H1 (cell line): ENCODE measurements around the gene FMNL2. TPM values are rescaled to one million over a fixed set of nuclear protein-coding genes. Genes with fewer than 3 reads are reported as not detected.

Experiments
- CTCF ChIA-PET: fragments of 300-600 bp; sonication (Branson Sonifier 250); formaldehyde crosslinking; loops from one replicate; lab custom pipeline; 2021; ENCODE audit not compliant: partially characterized antibody; lab: Charles Lee
- POLR2A ChIA-PET: fragments of 300-600 bp; sonication (Branson Sonifier 250); formaldehyde crosslinking; loops from one replicate; lab custom pipeline; 2021; ENCODE audit warnings: inconsistent platforms; ENCODE audit not compliant: partially characterized antibody; lab: Charles Lee
- DNase-seq, 2 experiments: peaks; one replicate each; pipeline versions ENCODE4 v3.0.0 to v3.0.0-alpha.2; 2010 to 2022; ENCODE audit warnings: low spot score in 2 of 2, low read depth in 1 of 2, mixed read lengths in 1 of 2
- FAIRE-seq: peaks from 2 replicates; lab custom pipeline; 2011; peaks lifted over from hg19 to GRCh38; lab: Jason Lieb, UNC
- H2AFZ ChIP-seq: 2 replicates; pipeline ENCODE4 v1.8.1; 2012; ENCODE audit warnings: low read length, inconsistent platforms
- H2AK5ac ChIP-seq: 2 replicates; pipeline ENCODE4 v1.6.1; 2013; ENCODE audit warnings: low read depth, low read length
- H2BK120ac ChIP-seq: replicated peaks from 2 replicates; pipeline ENCODE3; 2013; ENCODE audit warnings: low read depth, low read length, inconsistent platforms
- H2BK12ac ChIP-seq: 2 replicates; pipeline ENCODE4 v1.6.1; 2013; ENCODE audit warnings: low read depth, low read length
- H2BK15ac ChIP-seq: 2 replicates; pipeline ENCODE4 v1.6.1; 2013; ENCODE audit warnings: low read length
- H2BK20ac ChIP-seq: 2 replicates; pipeline ENCODE4 v1.6.1; 2013; ENCODE audit warnings: low read length
- H2BK5ac ChIP-seq: 2 replicates; pipeline ENCODE4 v1.6.1; 2013; ENCODE audit warnings: low read depth, low read length
- H3K14ac ChIP-seq: 2 replicates; pipeline ENCODE4 v1.6.1; 2013; ENCODE audit warnings: inconsistent platforms; ENCODE audit not compliant: insufficient read length
- H3K18ac ChIP-seq: 2 replicates; pipeline ENCODE4 v1.6.1; 2013; ENCODE audit warnings: low read length; ENCODE audit errors: extremely low read depth
- H3K23ac ChIP-seq: 2 replicates; pipeline ENCODE4 v1.6.1; 2013; ENCODE audit warnings: inconsistent platforms; ENCODE audit not compliant: insufficient read length
- H3K23me2 ChIP-seq: 2 replicates; pipeline ENCODE4 v1.6.1; 2013; ENCODE audit warnings: low read depth, low read length
- H3K27ac ChIP-seq: 2 replicates; pipeline ENCODE4 v1.6.1; 2011; ENCODE audit warnings: low read depth, low read length, inconsistent platforms
- H3K27me3 ChIP-seq, 4 experiments: replicated peaks in 1 of 4; 1 replicate in 1 of 4; 2 replicates in 3 of 4; pipeline versions ENCODE4 v1.6.1 to v1.8.1; 2011 to 2013; ENCODE audit warnings: low read length in 3 of 4, mild to moderate bottlenecking in 3 of 4, inconsistent platforms in 2 of 4, mixed read lengths in 2 of 4, moderate library complexity in 1 of 4; ENCODE audit not compliant: control insufficient read depth in 3 of 4, insufficient read depth in 3 of 4; ENCODE audit errors: extremely low read depth in 1 of 4
- H3K36me3 ChIP-seq, 4 experiments: 2 replicates each; pipeline versions ENCODE4 v1.6.1 to v1.8.1; 2011 to 2013; ENCODE audit warnings: mild to moderate bottlenecking in 4 of 4, low read length in 3 of 4, moderate library complexity in 2 of 4, control low read depth in 1 of 4, inconsistent platforms in 1 of 4; ENCODE audit not compliant: insufficient read depth in 4 of 4, control insufficient read depth in 2 of 4
- H3K4ac ChIP-seq: replicated peaks from 2 replicates; pipeline ENCODE3; 2013; ENCODE audit warnings: low read length, low read depth, mixed read lengths, inconsistent platforms; ENCODE audit not compliant: insufficient read length
- H3K4me1 ChIP-seq, 4 experiments: replicated peaks in 1 of 4; 1 replicate in 1 of 4; 2 replicates in 3 of 4; pipeline versions ENCODE4 v1.6.1 to v1.8.1; 2011 to 2013; ENCODE audit warnings: low read length in 3 of 4, inconsistent platforms in 2 of 4, mixed read lengths in 1 of 4; ENCODE audit not compliant: insufficient read depth in 4 of 4, control insufficient read depth in 3 of 4
- H3K4me2 ChIP-seq, 2 experiments: 2 replicates each; pipeline versions ENCODE4 v1.6.1 to v1.8.1; 2011 to 2013; ENCODE audit warnings: low read depth in 2 of 2, low read length in 2 of 2, control low read depth in 1 of 2, inconsistent platforms in 1 of 2, mild to moderate bottlenecking in 1 of 2; ENCODE audit not compliant: insufficient read depth in 1 of 2
- H3K4me3 ChIP-seq, 4 experiments: fragments of 200-600, 300-600 bp in 1 of 4; sonication (generic), shearing (Covaris generic), sonication (Bioruptor Twin) in 1 of 4; 2 replicates each; pipeline versions ENCODE4 v1.5.1 to v1.8.1; 2011 to 2016; ENCODE audit warnings: low read length in 4 of 4, low read depth in 3 of 4, control low read depth in 2 of 4, inconsistent platforms in 2 of 4, mild to moderate bottlenecking in 2 of 4, mixed read lengths in 1 of 4, moderate library complexity in 1 of 4; ENCODE audit not compliant: insufficient read depth in 2 of 4; ENCODE audit errors: extremely low read depth in 1 of 4
- H3K56ac ChIP-seq: replicated peaks from 2 replicates; pipeline ENCODE3; 2013; ENCODE audit warnings: low read depth, mild to moderate bottlenecking, mixed read lengths, low read length, inconsistent platforms; ENCODE audit not compliant: insufficient read length
- H3K79me1 ChIP-seq: 2 replicates; pipeline ENCODE4 v1.6.1; 2013; ENCODE audit warnings: low read depth, low read length, control low read depth
- H3K79me2 ChIP-seq, 2 experiments: 2 replicates each; pipeline versions ENCODE4 v1.6.1 to v1.8.1; 2012 to 2013; ENCODE audit warnings: low read length in 2 of 2, mild to moderate bottlenecking in 2 of 2, inconsistent platforms in 1 of 2; ENCODE audit not compliant: insufficient read depth in 2 of 2, control insufficient read depth in 1 of 2
- H3K9ac ChIP-seq, 4 experiments: replicated peaks in 1 of 4; 1 replicate in 1 of 4; 2 replicates in 3 of 4; pipeline versions ENCODE4 v1.6.1 to v1.8.1; 2011 to 2013; ENCODE audit warnings: low read depth in 3 of 4, low read length in 3 of 4, control low read depth in 2 of 4, mild to moderate bottlenecking in 2 of 4, moderate library complexity in 2 of 4, inconsistent platforms in 1 of 4; ENCODE audit errors: extremely low read depth in 1 of 4
- H3K9me3 ChIP-seq, 2 experiments: 2 replicates each; pipeline versions ENCODE4 v1.6.1 to v1.8.1; 2012 to 2013; ENCODE audit warnings: mild to moderate bottlenecking in 2 of 2, moderate library complexity in 2 of 2, control low read depth in 1 of 2, inconsistent platforms in 1 of 2, low read depth in 1 of 2, low read length in 1 of 2, mixed read lengths in 1 of 2; ENCODE audit not compliant: insufficient read depth in 2 of 2
- H4K20me1 ChIP-seq, 2 experiments: replicated peaks in 1 of 2; 2 replicates each; pipeline versions ENCODE3 to v1.8.1; 2011 to 2013; ENCODE audit warnings: inconsistent platforms in 2 of 2, low read length in 2 of 2, mild to moderate bottlenecking in 1 of 2; ENCODE audit not compliant: insufficient read depth in 2 of 2, control insufficient read depth in 1 of 2
- H4K5ac ChIP-seq: 2 replicates; pipeline ENCODE4 v1.6.1; 2013; ENCODE audit warnings: low read length, low read depth, mixed read lengths, inconsistent platforms; ENCODE audit not compliant: insufficient read length
- H4K8ac ChIP-seq: 2 replicates; pipeline ENCODE4 v1.8.0; 2013; ENCODE audit warnings: mild to moderate bottlenecking, moderate library complexity, low read length, inconsistent platforms; ENCODE audit not compliant: insufficient read depth; ENCODE audit errors: extremely low read depth
- H4K91ac ChIP-seq: replicated peaks from 2 replicates; pipeline ENCODE3; 2013; ENCODE audit warnings: low read length, mixed read lengths, inconsistent platforms; ENCODE audit not compliant: insufficient read length
- CEBPB ChIP-seq: IDR thresholded peaks from 2 replicates; pipeline ENCODE4 v1.6.1; 2012; ENCODE audit warnings: low read depth, low read length
- CHD2 ChIP-seq: IDR thresholded peaks from 2 replicates; pipeline ENCODE4 v1.6.1; 2012; ENCODE audit warnings: low read length, improper control_type of control experiment
- E2F6 ChIP-seq: IDR thresholded peaks from 2 replicates; pipeline ENCODE4 v1.6.1; 2012; ENCODE audit warnings: inconsistent platforms
- GTF2F1 ChIP-seq: IDR thresholded peaks from 2 replicates; pipeline ENCODE4 v1.6.1; 2012; ENCODE audit warnings: low read depth, low read length, improper control_type of control experiment, borderline replicate concordance
- POLR2A ChIP-seq, 2 experiments: IDR thresholded peaks; 1 replicate in 1 of 2; 2 replicates in 1 of 2; pipeline ENCODE4 v1.6.1; 2011; ENCODE audit warnings: low read depth in 2 of 2, low read length in 2 of 2, mild to moderate bottlenecking in 2 of 2; ENCODE audit errors: control extremely low read depth in 1 of 2
- POU5F1 ChIP-seq: IDR thresholded peaks from 2 replicates; pipeline ENCODE4 v1.6.1; 2011; ENCODE audit warnings: low read depth, mild to moderate bottlenecking, low read length, moderate library complexity
- RNF2 ChIP-seq: fragments of 200-900, 300-1000 bp; sonication (generic); IDR thresholded peaks from 2 replicates; pipeline ENCODE4 v1.7.1; 2016; ENCODE audit warnings: borderline replicate concordance, low read depth, mild to moderate bottlenecking, antibody characterized with exemption, low read length; ENCODE audit not compliant: poor library complexity, severe bottlenecking; ENCODE audit errors: missing control alignments
- SP1 ChIP-seq: IDR thresholded peaks from 2 replicates; pipeline ENCODE4 v1.6.1; 2011; ENCODE audit warnings: low read depth, low read length
- SP2 ChIP-seq: IDR thresholded peaks from 2 replicates; pipeline ENCODE4 v1.6.1; 2012; ENCODE audit warnings: mild to moderate bottlenecking, low read length, inconsistent platforms
- SRF ChIP-seq: IDR thresholded peaks from 2 replicates; pipeline ENCODE4 v1.6.1; 2011; ENCODE audit warnings: mild to moderate bottlenecking, low read depth, low read length, moderate library complexity
- TBP ChIP-seq: IDR thresholded peaks from 2 replicates; pipeline ENCODE4 v1.6.1; 2011; ENCODE audit warnings: low read depth, low read length, improper control_type of control experiment
- TCF12 ChIP-seq: IDR thresholded peaks from 2 replicates; pipeline ENCODE4 v1.6.1; 2011; ENCODE audit warnings: low read depth, mild to moderate bottlenecking, low read length
- YY1 ChIP-seq: IDR thresholded peaks from 2 replicates; pipeline ENCODE4 v1.6.1; 2011; ENCODE audit warnings: low read depth, mild to moderate bottlenecking, low read length
- WGBS, 2 experiments: shearing (Covaris generic) in 1 of 2; methylation state at CpG; one replicate each; pipeline versions ENCODE4 v1.1.6 to v1.1.7; 2013 to 2015; ENCODE audit warnings: low lambda C conversion rate in 2 of 2, mixed read lengths in 2 of 2, inconsistent platforms in 1 of 2, low coverage in 1 of 2, missing lambda C conversion rate in 1 of 2; ENCODE audit not compliant: insufficient replicate concordance in 2 of 2, insufficient coverage in 1 of 2, insufficient read length in 1 of 2; ENCODE audit errors: extremely low coverage in 1 of 2, missing lambda C conversion rate in 1 of 2; 5-methylcytosine and 5-hydroxymethylcytosine counted together
- polyA plus RNA-seq, 7 experiments: library from polyadenylated mRNA; depleted of rRNA in 3 of 7; stranded (reverse) in 5 of 7; unstranded in 2 of 7; fragments of >200 nt in 5 of 7; fragments of 200-250 nt in 2 of 7; gene quantifications; 1 replicate in 5 of 7; 2 replicates in 1 of 7; 4 replicates in 1 of 7; pipeline versions ENCODE4 v1.2.1 to v1.2.3, GENCODE V29; 2011 to 2013; ENCODE audit warnings: missing spikeins in 2 of 7, mixed read lengths in 2 of 7
- total RNA-seq: library from RNA; stranded (reverse); fragmentation: NEBNext Ultra II Directional; extraction: Animal tissue kit (Norgen Biotek cat#: 25700); gene quantifications from 2 replicates; pipeline ENCODE4 v1.2.1, GENCODE V29; 2021

The FMNL2 gene
- total and polyA plus RNA-seq, 2 of the 8 experiments (the other 6 are each of a cell fraction or from before 2014, with no cell fraction given): 15.5 to 45.1 TPM

GRCh38 chr2:152391318-152391717, 56.3 kb downstream of the FMNL2 start:
- 96% methylated on average over 2 of the region's 2 CpGs; no CpG with 5 or more reads in 1 of the 2 experiments for WGBS, 2 experiments
- no peak overlapping the region for H2BK120ac ChIP-seq

More at GRCh38 chr2:152391318-152391717, 56.3 kb downstream of the FMNL2 start:
- FAIRE-seq (no peak), DNase-seq (no peak)
- H2AFZ ChIP-seq: no peak overlapping the region
- no peak overlapping the region for H2BK5ac ChIP-seq
- H4K20me1 ChIP-seq: peaks cover 0 to 9% of the 10 kb centered on the region in 2 experiments
- H3K14ac ChIP-seq: no peak overlapping the region
- no peak overlapping the region for H2BK20ac ChIP-seq
- H3K9ac ChIP-seq: no peak overlapping the region
- no peak overlapping the region for H3K4me2 ChIP-seq
- no peak for TF ChIP-seq E2F6
- TF ChIP-seq POLR2A (IDR thresholded peaks at IDR 0.05; ENCODE audit: control extremely low read depth in 1 of 2, low read depth in 2 of 2, low read length in 2 of 2): no peak
- no peak for TF ChIP-seq RNF2
- TF ChIP-seq TCF12: no peak
- TF ChIP-seq SP1: no peak
- no peak for TF ChIP-seq YY1
- TF ChIP-seq GTF2F1: no peak
- TF ChIP-seq POU5F1: no peak
- TF ChIP-seq SP2: no peak
- no peak for TF ChIP-seq CHD2
- no peak for TF ChIP-seq SRF
- no peak for TF ChIP-seq TBP
- no peak for TF ChIP-seq CEBPB
- no peak overlapping the region for H4K8ac ChIP-seq
- no peaks in the 10 kb centered on the region for H3K9me3 ChIP-seq
- no peak overlapping the region for H4K5ac ChIP-seq
- no peak overlapping the region for H2BK15ac ChIP-seq
- no peak overlapping the region for H3K56ac ChIP-seq
- POLR2A ChIA-PET: no interaction called here
- H3K4me3 ChIP-seq: no peak overlapping the region
- no peak overlapping the region for H3K18ac ChIP-seq
- no peak overlapping the region for H3K27ac ChIP-seq
- H3K27me3 ChIP-seq: no peaks in the 10 kb centered on the region
- H3K23me2 ChIP-seq: no peaks in the 10 kb centered on the region
- no peak overlapping the region for H4K91ac ChIP-seq
- CTCF ChIA-PET: interaction anchor here (2.1 kb wide), 1 partner anchor 164 kb away, joined by 5 read pairs; no protein-coding TSS in a partner anchor
- H2AK5ac ChIP-seq: no peak overlapping the region
- H3K79me1 ChIP-seq: no peaks in the 10 kb centered on the region; the same call in 1 of the 2 replicates
- H3K4me1 ChIP-seq: peaks cover 0 to 9% (median 8%) of the 10 kb centered on the region in 4 experiments; a peak in 4 of 7 replicates
- H3K4ac ChIP-seq: no peak overlapping the region
- H3K23ac ChIP-seq: no peak overlapping the region
- H3K36me3 ChIP-seq: no peaks in the 10 kb centered on the region
- no peak overlapping the region for H2BK12ac ChIP-seq
- peaks cover 0 to 83% of the 10 kb centered on the region in 2 experiments; a peak in 3 of 4 replicates for H3K79me2 ChIP-seq
